ENCODE measurements around the gene ARGLU1.

The ARGLU1 gene

GRCh38 chr13:106570299-106570852 lies 2.4 kb upstream of the ARGLU1 start:
- H3K4me3 ChIP-seq (ENCODE audit: low read depth in 1 of 2, low read length in 1 of 2): no peak overlapping the region
- peaks cover 23 to 30% of the 10 kb centered on the region in 2 experiments for H3K4me1 ChIP-seq (ENCODE audit: control insufficient read depth in 1 of 2, insufficient read depth in 1 of 2, low read depth in 1 of 2, low read length in 1 of 2)
- TF ChIP-seq CTCF (IDR thresholded peaks at IDR 0.05): peak; percentile 16
- H3K27me3 ChIP-seq: no peaks in the 10 kb centered on the region
- H3K9me3 ChIP-seq: no peaks in the 10 kb centered on the region
- H3K36me3 ChIP-seq: no peaks in the 10 kb centered on the region
- H3K27ac ChIP-seq: no peak overlapping the region

GRCh38 chr13:106569233-106570095 lies 1.5 kb upstream of the ARGLU1 start:
- Histone ChIP-seq H3K27ac (no peak overlapping the region), H3K36me3 (no peaks in the 10 kb centered on the region), H3K4me3 (ENCODE audit: low read depth in 1 of 2, low read length in 1 of 2) (no peak overlapping the region), H3K9me3 (no peaks in the 10 kb centered on the region), H3K4me1 (ENCODE audit: control insufficient read depth in 1 of 2, insufficient read depth in 1 of 2, low read depth in 1 of 2, low read length in 1 of 2) (peaks cover 33 to 39% of the 10 kb centered on the region in 2 experiments), H3K27me3 (no peaks in the 10 kb centered on the region)
- TF ChIP-seq CTCF (IDR thresholded peaks at IDR 0.05): no peak

- peak overlapping the region; percentile 92 to 97 for H3K4me3 ChIP-seq (ENCODE audit: low read depth in 1 of 2, low read length in 1 of 2)
- H3K4me1 ChIP-seq (ENCODE audit: control insufficient read depth in 1 of 2, insufficient read depth in 1 of 2, low read depth in 1 of 2, low read length in 1 of 2): peaks cover 33 to 41% of the 10 kb centered on the region in 2 experiments
- no peaks in the 10 kb centered on the region for H3K9me3 ChIP-seq
- no peaks in the 10 kb centered on the region for H3K27me3 ChIP-seq
- no peaks in the 10 kb centered on the region for H3K36me3 ChIP-seq
- H3K27ac ChIP-seq: peak overlapping the region; percentile 96
- no peak for TF ChIP-seq CTCF (IDR thresholded peaks at IDR 0.05)
Observed at GRCh38 chr13:106568299-106569003, 514 bp upstream of the ARGLU1 start.

- TF ChIP-seq CTCF (IDR thresholded peaks at IDR 0.05): no peak
- H3K4me1 ChIP-seq (ENCODE audit: control insufficient read depth in 1 of 2, insufficient read depth in 1 of 2, low read depth in 1 of 2, low read length in 1 of 2): peaks cover 34 to 41% of the 10 kb centered on the region in 2 experiments
- peak overlapping the region; percentile 96 for H3K27ac ChIP-seq
- H3K27me3 ChIP-seq: no peaks in the 10 kb centered on the region
- peak overlapping the region; percentile 92 to 97 for H3K4me3 ChIP-seq (ENCODE audit: low read depth in 1 of 2, low read length in 1 of 2)
- H3K9me3 ChIP-seq: no peaks in the 10 kb centered on the region
- H3K36me3 ChIP-seq: no peaks in the 10 kb centered on the region
Observed at GRCh38 chr13:106566641-106567473, 1.1 kb downstream of the ARGLU1 start.

All from neutrophil (primary cell).